HG03558 (cell line): Measurements from ENCODE around the gene PPP1R10.
"Not testable (repeated sequence)": the region's sequence is repeated elsewhere in the genome, so short reads cannot be mapped to it uniquely, and the experiment has no call there.

Source experiments
- ATAC-seq: cut with Tn5 transposase; IDR thresholded peaks from one replicate; pipeline ENCODE4 v1.9.1; 2021; ENCODE audit warnings: moderate number of reproducible peaks; ENCODE audit not compliant: unreplicated experiment; ENCODE audit errors: extremely low read depth

The PPP1R10 gene

GRCh38 chr6:30600451-30600961, 16.5 kb downstream of the PPP1R10 start:
- ATAC-seq, result no peak

DNA sequence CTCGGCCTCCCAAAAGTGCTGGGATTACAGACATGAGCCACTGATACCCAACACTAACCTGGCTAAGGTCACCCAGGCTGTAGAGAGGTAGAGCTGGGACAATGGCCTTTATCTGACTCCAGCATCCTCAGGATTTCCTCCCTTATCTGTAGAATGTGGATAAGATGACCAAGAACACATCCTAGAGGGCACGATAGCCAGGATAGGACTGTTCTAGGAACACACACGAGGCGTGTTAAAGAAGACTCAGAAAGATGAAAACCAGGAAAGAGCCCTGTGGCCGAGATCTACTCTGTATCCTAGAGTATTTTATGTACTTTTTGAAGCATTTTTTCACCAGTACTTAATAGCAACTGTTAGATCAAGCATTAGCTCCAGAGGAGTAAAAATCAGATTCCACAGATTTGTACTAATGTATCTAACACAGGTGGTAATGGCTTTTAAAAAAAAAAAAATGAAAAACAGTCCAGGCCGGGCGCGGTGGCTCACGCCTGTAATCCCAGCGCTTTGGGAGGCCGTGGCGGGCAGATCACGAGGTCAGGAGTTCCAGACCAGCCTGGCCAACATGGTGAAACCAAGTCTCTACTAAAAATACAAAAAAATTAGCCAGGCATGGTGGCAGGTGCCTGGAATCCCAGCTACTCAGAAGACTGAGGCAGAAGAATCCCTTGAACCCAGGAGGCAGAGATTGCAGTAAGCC, 17.3 kb downstream of the PPP1R10 start:
- no peak for ATAC-seq

DNA sequence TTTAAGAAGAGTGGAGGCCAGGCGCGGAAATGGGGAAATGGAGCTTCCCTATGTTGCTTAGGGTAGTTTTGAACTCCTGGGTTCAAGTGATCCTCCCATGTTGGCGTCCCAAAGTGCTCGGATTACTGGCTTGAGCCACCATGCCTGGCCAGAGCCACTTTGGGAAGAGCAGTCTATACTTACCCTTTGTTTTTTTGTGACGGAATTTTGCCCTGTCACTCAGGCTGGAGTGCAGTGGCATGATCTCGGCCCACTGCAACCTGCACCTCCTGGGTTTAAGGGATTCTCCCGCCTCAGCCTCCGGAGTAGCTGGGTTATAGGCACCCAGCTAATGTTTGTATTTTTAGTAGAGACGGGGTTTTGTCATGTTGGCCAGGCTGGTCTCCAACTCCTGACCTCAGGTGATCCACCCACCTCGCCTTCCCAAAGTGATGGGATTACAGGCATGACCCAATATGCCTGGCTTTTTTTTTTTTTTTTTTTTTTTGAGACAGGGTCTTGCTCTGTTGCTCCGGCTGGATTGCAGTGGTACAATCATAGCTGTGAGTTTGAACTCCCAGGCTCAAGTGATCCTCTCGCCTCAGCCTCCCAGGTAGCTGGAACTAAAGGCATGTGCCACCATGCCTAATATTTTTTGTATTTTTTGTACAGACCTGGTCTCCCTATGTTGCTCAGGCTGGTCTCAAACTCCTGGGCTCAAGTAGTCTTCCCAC, 18.0 kb downstream of the PPP1R10 start:
- ATAC-seq, result no peak

GRCh38 chr6:30597315-30598144, 19.5 kb downstream of the PPP1R10 start:
- not testable (repeated sequence) for ATAC-seq

DNA sequence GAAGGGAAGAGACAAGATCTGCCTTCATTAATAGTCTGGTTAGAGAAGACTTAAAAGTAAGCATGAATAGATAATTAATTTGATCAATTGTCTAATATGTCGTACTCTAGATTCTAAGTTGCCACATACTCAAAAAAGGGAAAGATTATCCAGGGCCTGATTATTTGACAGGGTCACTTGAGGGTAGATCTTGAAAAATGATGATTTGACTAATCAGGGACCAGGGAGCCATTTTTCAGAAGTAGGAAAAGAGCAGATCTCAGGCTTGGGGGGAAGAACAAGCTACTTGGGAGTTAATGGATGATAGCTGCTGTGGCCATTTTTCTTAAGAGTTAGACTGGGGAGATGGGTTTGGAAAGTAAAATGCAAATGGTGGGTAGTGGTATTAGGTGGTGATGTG, 24.8 kb downstream of the PPP1R10 start:
- ATAC-seq, result no peak

- no peak for ATAC-seq
Observed at GRCh38 chr6:30591008-30591407, 26.0 kb downstream of the PPP1R10 start.

DNA sequence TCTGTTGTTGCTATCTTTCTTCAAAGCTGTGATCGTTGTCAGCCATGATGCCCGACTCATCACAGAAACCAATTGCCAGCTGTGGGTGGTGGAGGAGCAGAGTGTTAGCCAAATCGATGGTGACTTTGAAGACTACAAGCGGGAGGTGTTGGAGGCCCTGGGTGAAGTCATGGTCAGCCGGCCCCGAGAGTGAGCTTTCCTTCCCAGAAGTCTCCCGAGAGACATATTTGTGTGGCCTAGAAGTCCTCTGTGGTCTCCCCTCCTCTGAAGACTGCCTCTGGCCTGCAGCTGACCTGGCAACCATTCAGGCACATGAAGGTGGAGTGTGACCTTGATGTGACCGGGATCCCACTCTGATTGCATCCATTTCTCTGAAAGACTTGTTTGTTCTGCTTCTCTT, 26.5 kb downstream of the PPP1R10 start:
- no peak for ATAC-seq

GRCh38 chr6:30589754-30590358, 27.2 kb downstream of the PPP1R10 start:
- no peak for ATAC-seq

DNA sequence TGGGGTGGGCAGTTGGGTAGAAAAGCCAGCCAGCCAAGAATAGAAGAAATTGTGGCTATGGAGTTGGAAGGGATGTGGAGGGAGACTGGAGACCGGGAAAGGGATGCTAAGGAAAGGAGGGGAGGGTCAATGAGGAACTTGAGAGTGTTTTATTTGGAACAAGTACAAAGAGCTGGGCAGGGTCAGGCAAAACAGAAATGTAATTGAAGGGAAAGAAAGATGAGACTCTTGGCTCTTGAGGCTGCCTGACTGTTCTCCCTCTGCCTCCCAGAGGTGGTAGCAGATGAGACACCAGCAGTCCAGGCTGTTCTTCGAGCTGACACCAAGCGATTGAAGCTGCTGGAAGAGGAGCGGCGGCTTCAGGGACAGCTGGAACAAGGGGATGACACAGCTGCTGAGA, 33.1 kb downstream of the PPP1R10 start:
- ATAC-seq, result no peak

DNA sequence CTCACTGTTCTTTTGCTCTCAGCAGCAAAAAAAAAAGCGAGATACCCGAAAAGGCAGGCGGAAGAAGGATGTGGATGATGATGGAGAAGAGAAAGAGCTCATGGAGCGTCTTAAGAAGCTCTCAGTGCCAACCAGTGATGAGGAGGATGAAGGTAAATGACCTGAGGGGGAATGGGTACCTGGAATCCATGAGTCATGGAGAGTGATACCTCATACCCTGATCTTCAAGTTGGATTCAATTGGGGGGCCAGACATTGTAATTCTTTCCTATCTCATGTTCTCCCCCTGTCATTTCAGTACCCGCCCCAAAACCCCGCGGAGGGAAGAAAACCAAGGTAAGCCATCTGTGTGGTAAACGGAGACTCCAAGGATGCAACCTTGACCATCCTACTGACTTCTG, 39.0 kb downstream of the PPP1R10 start:
- ATAC-seq, result no peak

DNA sequence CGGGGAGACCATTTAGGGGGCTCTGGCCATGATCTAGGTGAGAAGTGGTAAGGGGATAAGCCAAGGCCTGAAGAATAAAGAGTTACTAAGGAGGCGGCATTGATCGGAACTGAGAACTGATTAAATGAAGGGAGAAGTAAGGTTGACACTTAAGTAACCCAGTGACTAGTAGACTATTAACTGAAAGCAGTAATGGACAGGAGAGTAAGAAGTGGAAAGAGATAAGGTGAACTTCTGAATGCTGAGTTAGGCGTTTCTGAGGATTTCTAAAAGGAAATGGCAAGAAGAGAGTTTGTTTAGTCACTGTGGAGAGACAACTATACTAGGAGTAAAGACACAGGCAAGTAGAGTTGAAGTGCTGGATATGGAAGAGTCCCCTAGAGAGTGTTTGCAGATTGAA, 43.9 kb downstream of the PPP1R10 start:
- no peak for ATAC-seq

- no peak for ATAC-seq
Observed at GRCh38 chr6:30572148-30572547, 44.9 kb downstream of the PPP1R10 start.

DNA sequence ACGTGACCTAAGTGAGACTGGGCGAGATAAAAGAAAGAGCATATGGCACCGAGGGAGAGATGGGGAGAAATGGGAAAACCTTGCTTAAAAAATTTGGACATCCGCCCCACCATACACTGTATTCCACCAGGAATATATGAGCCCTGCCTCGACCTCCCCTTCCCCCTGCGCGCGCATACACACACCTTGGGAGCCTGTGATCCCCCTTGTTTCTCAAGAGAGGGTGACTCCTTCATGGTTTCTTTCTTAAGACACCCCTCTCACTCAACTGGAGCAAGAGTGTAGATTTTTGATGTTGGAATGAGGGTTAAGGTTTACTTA, 45.3 kb downstream of the PPP1R10 start:
- ATAC-seq, result no peak

DNA sequence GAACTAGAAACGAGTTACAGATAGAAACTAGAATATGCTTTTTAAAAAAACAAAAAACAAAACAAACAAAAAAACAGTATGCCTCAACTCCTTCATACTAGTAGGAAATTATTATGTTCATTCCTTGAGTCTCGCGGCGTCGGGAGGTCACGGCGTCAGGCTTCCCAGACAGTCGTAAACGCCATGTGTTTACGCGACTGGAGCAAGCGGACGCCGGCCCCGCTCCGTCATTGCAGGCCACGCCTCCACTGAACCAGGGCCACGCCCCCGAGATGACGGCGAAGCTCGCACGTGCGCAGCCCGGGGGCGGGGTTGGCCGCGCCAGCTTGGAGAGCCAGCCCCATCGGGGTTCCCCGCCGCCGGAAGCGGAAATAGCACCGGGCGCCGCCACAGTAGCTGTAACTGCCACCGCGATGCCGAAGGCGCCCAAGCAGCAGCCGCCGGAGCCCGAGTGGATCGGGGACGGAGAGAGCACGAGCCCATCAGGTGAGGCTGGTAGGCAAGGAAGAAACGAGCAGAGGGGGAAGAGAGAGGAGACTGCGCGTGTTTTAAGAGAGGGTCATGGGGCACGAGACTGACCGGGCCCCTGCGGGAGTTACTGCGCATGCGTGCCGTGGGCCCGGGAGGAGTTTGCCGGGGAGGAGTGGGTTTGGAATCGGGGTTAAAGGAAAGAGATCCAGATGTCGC, 45.8 kb downstream of the PPP1R10 start, which contains the start of gene ABCF1:
ABCF1 (plus strand) TSS at position 368 of the 687 bp plus-strand sequence; CDS start at position 414, 46 bp downstream.
- peak; percentile 85 for ATAC-seq

- ATAC-seq, result peak; percentile 5
Observed at GRCh38 chr6:30570740-30571074, 46.3 kb downstream of the PPP1R10 start.

GRCh38 chr6:30570263-30570662, 46.8 kb downstream of the PPP1R10 start:
- ATAC-seq, result no peak

- ATAC-seq, result no peak
Observed at GRCh38 chr6:30568245-30568644, 48.8 kb downstream of the PPP1R10 start.

GRCh38 chr6:30565772-30566171, 51.3 kb downstream of the PPP1R10 start:
- ATAC-seq, result no peak

DNA sequence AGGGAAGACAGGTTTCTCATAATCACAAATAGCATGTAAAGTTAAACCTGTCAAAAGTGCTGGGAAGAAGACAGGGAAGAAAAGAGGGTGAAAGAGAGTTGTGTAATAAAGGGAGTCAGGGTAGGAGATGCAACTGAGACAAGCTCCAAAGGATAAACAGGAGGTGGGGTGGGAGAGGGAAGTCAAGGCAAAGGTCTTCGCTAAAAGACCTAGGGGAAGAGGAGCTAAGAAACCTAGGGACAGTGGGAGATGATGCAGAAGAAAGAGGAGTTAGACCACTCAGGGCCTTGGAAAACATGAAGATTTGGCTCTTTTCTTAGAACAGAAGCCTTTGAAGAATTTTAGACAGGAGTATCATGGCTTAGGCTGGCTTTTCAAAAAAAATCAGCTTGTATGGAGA, 52.9 kb downstream of the PPP1R10 start:
- no peak for ATAC-seq
